HS-5 (cell line): Measurements from ENCODE around the gene ANKRD2.

Experiments used
- DNase-seq: peaks from one replicate; pipeline ENCODE4 v3.0.0-alpha.2; 2012; ENCODE audit warnings: low read depth

ANKRD2 gene

GRCh38 chr10:97597778-97598177 is 25.2 kb downstream of the ANKRD2 start:
- DNase-seq = no peak

- no peak for DNase-seq
Measured at GRCh38 chr10:97598407-97599271, 26.1 kb downstream of the ANKRD2 start.

- DNase-seq = no peak
Measured at GRCh38 chr10:97599272-97599619, 26.7 kb downstream of the ANKRD2 start.

- no peak for DNase-seq
Measured at GRCh38 chr10:97600616-97601015, 28.0 kb downstream of the ANKRD2 start.

GRCh38 chr10:97601268-97602215 is 29.0 kb downstream of the ANKRD2 start:
- DNase-seq = no peak

- no peak for DNase-seq
Measured at GRCh38 chr10:97607095-97607636, 34.6 kb downstream of the ANKRD2 start.

GRCh38 chr10:97608991-97609561 is 36.5 kb downstream of the ANKRD2 start:
- no peak for DNase-seq

GRCh38 chr10:97611473-97611872 is 38.9 kb downstream of the ANKRD2 start:
- no peak for DNase-seq

GRCh38 chr10:97612386-97612785 is 39.8 kb downstream of the ANKRD2 start:
- DNase-seq = peak; percentile 15

GRCh38 chr10:97618285-97618684 is 45.7 kb downstream of the ANKRD2 start:
- DNase-seq = no peak

GRCh38 chr10:97618733-97619132 is 46.2 kb downstream of the ANKRD2 start:
- no peak for DNase-seq

GRCh38 chr10:97623277-97623676 is 50.7 kb downstream of the ANKRD2 start:
- DNase-seq = no peak

GRCh38 chr10:97627731-97628130 is 55.2 kb downstream of the ANKRD2 start:
- DNase-seq = no peak

- no peak for DNase-seq
Measured at GRCh38 chr10:97628228-97628627, 55.6 kb downstream of the ANKRD2 start.

- DNase-seq = no peak
Measured at GRCh38 chr10:97629289-97629688, 56.7 kb downstream of the ANKRD2 start.

GRCh38 chr10:97631098-97631497 is 58.5 kb downstream of the ANKRD2 start:
- no peak for DNase-seq

- DNase-seq = peak; percentile 62
Measured at GRCh38 chr10:97632949-97633884, 60.6 kb downstream of the ANKRD2 start, which contains the start of gene MORN4. Gene MORN4, minus strand, starts transcription at chr10:97633500. Its CDS starts 13,847 bp downstream, at chr10:97619653.
